ENCODE results near the gene LAYN.

DNA sequence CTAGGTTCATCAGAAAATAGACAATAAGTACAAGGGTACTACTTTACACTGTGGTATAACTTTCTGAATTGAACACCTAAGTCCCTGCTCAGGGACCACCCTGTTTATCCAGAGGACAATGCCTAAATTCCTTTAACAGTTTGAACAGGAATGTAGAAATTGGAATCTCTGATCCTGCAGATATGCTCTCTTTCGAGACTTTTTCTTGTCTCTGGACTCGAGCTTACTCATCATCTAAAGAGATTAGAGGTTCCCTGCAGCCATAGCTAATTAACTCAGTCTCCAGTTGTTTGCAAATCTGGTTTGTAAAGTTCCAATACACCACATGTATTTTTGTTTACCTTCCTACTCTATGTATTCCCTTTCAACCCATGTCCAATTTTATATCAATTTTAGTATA lies 24.9 kb upstream of the LAYN start:
- TF ChIP-seq RAD21 (IDR thresholded peaks at IDR 0.05; ENCODE audit: low read length): no peak
- TF ChIP-seq, protein P1, sequence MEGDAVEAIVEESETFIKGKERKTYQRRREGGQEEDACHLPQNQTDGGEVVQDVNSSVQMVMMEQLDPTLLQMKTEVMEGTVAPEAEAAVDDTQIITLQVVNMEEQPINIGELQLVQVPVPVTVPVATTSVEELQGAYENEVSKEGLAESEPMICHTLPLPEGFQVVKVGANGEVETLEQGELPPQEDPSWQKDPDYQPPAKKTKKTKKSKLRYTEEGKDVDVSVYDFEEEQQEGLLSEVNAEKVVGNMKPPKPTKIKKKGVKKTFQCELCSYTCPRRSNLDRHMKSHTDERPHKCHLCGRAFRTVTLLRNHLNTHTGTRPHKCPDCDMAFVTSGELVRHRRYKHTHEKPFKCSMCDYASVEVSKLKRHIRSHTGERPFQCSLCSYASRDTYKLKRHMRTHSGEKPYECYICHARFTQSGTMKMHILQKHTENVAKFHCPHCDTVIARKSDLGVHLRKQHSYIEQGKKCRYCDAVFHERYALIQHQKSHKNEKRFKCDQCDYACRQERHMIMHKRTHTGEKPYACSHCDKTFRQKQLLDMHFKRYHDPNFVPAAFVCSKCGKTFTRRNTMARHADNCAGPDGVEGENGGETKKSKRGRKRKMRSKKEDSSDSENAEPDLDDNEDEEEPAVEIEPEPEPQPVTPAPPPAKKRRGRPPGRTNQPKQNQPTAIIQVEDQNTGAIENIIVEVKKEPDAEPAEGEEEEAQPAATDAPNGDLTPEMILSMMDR (conservative IDR thresholded peaks at IDR 0.05; ENCODE audit: low read depth, low read length): no peak
- no peak for TF ChIP-seq FOS (IDR thresholded peaks at IDR 0.05; ENCODE audit: low read depth, low read length)
- no peak for TF ChIP-seq CEBPB (IDR thresholded peaks at IDR 0.05; ENCODE audit: low read depth, low read length)
- no peak for TF ChIP-seq POLR2A (IDR thresholded peaks at IDR 0.05; ENCODE audit: low read depth, low read length)

Measured in IMR-90 (cell line).